Cerebellar nuclear complex (tissue), 1 donor: ENCODE data around the gene PLCH1.

Experiments
- DNase-seq, 2 experiments: peaks; one replicate each; lab custom pipeline; 2025; lab: John Stamatoyannopoulos, UW

PLCH1 gene

GRCh38 chr3:155746703-155747102 is 1.8 kb upstream of the PLCH1 start:
- no peak for DNase-seq

- no peak for DNase-seq
Observed at GRCh38 chr3:155745795-155746550, 1.1 kb upstream of the PLCH1 start.

GRCh38 chr3:155744010-155744625 is 753 bp downstream of the PLCH1 start:
- DNase-seq, result no peak

DNA sequence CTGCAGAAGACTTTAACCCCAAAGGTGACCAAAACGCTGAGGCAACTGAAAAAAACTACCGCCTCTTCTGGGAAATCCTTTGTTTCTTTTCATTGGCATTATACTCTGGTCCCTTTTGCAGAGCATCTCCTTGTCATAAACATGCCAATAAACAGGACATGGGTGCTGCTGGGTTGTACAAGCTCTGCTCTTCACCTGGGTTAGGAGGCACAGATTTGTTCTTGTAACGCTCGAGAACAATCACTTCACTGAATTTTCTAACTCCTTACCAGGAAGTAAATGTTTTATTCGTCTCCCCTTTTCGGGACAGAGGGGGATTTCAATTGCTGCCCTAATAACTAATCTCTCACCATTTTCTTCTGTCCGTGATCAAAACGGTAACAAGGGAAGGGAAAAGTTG is 1.3 kb downstream of the PLCH1 start:
- DNase-seq, result no peak

DNA sequence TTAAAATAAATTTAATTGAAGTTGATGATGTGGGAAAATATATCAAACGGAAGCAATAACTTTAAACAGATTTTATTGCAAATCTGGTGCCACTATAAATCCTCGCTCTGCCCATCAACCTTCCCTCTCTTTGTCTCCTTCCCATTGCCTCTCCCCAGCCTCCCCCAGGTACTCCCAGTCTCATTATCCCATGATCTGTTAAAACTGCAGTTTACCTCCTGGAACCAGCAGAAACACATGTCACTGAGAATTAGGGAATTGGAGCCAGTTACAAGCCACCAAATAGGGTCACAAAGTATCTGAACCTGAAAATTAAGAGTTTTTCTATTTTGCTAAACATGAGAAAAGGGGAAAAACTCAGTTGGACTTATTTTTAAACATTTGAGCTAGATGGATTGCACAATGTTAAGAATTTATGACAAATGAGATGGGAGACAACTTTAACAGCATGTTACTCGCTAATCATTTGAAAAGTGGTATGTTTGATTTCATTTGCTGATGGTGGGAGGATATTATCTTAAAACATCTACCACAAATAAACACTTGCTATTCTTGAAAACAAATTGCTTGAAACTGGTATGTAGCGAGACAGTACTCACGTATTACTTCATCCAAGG is 2.4 kb downstream of the PLCH1 start:
- DNase-seq, result no peak

GRCh38 chr3:155741603-155742002 is 3.3 kb downstream of the PLCH1 start:
- no peak for DNase-seq

GRCh38 chr3:155741101-155741500 is 3.8 kb downstream of the PLCH1 start:
- no peak for DNase-seq

GRCh38 chr3:155739154-155739553 is 5.7 kb downstream of the PLCH1 start:
- DNase-seq, result no peak

DNA sequence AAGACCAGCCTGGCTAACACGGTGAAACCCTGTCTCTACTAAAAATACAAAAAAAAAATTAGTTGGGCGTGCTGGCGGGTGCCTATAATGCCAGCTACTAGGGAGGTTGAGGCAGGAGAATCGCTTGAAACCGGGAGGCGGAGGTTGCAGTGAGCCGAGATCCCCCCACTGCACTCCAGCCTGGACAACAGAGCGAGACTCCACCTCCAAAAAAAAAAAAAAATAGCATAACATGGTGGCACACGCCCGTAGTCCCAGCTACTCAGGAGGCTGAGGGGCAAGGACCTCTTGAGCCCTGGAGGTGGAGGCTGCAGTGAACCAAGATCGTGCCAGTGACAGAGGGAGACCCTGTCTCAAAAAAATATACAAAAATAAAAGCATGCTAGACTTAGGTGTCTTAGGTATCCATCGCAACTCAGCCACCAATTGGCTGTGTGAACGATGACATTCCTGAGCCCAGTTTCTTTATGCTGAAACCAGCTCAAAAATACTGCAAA is 6.2 kb downstream of the PLCH1 start:
- DNase-seq, result no peak

GRCh38 chr3:155737844-155738460 is 6.9 kb downstream of the PLCH1 start:
- no peak for DNase-seq

DNA sequence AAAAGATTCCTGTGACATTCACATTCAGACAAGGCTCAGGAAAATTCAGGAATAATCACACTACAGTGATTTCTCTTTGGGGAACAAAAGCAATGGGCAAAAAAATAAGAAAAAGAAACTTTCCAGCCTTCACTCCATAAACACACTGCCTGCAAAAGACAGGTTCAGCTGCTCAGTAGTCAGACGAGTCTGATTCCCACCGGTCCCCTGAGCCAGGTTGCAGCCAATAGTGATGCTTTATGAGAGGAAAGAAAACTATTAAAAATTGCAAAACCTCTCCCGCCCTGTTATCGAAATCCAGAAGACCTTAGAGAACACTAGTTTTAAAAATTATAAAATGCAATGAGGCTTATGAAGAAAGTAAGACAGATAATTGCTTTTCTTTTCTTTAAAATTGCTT is 8.5 kb downstream of the PLCH1 start:
- DNase-seq, result no peak

GRCh38 chr3:155730843-155731242 is 14.0 kb downstream of the PLCH1 start:
- DNase-seq, result no peak

DNA sequence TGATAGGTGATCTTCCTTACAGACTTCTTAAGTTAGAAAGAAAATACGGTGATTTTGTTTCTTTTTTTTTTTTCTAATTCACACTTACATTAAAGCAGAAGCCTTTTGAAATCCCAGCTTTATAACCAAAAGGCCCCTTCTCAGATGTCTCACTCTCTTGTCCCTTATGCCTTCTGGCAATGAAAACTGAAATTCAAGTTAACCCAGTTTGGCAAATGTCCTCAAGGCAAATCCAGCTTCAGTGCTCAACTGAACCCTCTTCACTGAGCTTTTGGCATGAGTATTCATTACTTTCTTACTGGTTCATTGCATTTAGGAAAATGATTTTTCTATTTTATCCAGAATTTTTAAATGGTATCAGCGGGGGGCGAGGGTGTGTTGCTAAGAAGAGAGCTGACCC is 17.0 kb downstream of the PLCH1 start:
- DNase-seq, result no peak

GRCh38 chr3:155714295-155714718 is 30.6 kb downstream of the PLCH1 start:
- no peak for DNase-seq

DNA sequence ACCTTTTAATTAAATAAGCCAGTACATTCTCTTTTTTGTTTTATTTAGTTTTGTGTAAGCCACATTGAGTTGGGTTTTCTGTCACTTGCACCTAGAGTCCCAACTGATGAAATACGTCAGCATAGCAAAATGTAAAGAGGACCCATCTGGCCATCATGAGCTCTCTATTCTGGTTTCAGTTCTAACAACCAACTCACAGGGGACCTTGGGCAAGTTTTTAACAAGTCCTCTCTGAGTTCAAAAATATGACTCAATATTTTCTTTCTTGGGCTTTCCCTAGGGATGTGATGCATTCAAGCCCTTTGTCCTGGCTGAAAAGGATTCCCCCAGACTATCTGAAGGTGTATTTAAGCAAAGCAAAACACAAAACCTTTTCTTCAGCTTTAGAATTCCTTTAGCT is 32.9 kb downstream of the PLCH1 start:
- no peak for DNase-seq

GRCh38 chr3:155704771-155705559 is 39.9 kb downstream of the PLCH1 start:
- no peak for DNase-seq

DNA sequence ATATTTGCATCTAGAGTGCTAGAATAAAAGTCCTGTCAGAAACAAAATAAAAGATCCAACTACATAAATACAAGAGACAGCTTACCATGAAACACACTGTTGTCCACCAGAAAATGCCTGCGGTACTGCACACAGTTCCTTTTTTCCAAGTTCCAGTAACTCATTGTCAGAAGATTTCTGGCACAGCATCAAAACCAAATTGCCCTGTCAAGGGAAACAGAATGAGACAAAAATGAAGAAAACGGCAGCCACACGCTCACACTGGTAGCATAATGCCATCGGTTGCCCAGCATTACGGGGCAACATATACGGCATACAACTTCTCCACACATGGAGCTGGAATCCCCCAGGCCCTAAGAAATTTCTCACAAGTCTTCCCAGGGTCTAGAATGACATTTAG is 40.8 kb downstream of the PLCH1 start:
- DNase-seq, result no peak

GRCh38 chr3:155702745-155703591 is 41.9 kb downstream of the PLCH1 start:
- no peak for DNase-seq

GRCh38 chr3:155701882-155702465 is 42.9 kb downstream of the PLCH1 start:
- DNase-seq, result no peak

- DNase-seq, result no peak
Observed at GRCh38 chr3:155697542-155697941, 47.3 kb downstream of the PLCH1 start.

DNA sequence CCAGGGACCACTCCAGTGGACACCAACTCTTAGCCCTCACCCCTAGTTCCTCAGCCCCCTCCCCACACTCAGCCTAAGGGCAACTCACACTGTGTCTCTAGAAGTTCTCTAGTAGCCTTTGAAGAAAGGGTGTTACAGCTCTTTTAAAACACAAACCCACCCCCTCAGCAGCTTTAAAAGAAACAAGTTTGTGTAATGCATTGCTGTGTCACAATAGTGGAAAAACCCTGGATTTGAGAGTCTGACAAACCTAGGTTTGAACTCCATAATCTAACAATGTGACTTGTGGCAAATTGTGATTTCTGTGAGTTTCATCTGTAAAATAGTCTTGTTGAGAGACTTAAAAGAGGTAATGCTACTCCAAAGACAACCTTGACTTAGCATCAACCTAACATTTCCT is 54.0 kb downstream of the PLCH1 start:
- no peak for DNase-seq
